Tibial nerve (tissue), 4 donors: ENCODE measurements around the gene ZNF512. TPM values are rescaled to one million over a fixed set of nuclear protein-coding genes. Genes with fewer than 3 reads are reported as not detected.

Experiments used
- DNase-seq, 2 donors: peaks; one replicate each; pipeline ENCODE4 v3.0.0-alpha.2; 2019; ENCODE audit warnings: low spot score in 2 of 2
- H3K27ac ChIP-seq, 4 donors: fragments of 200-600 bp; sonication (generic) in 3 of 4; one replicate each; pipeline ENCODE4 v1.5.1; 2017 to 2019; ENCODE audit warnings: mild to moderate bottlenecking in 1 of 4
- H3K27me3 ChIP-seq, 2 donors: fragments of 200-600 bp; sonication (generic) in 1 of 2; one replicate each; pipeline versions ENCODE4 v1.5.1 to v1.6.0; 2017 to 2019
- H3K36me3 ChIP-seq, 3 donors: fragments of 200-600 bp; sonication (generic); one replicate each; pipeline ENCODE4 v1.5.1; 2018 to 2019
- H3K4me1 ChIP-seq, 4 donors: fragments of 200-600 bp; sonication (generic) in 3 of 4; one replicate each; pipeline ENCODE4 v1.5.1; 2017 to 2019
- H3K4me3 ChIP-seq, 4 donors: fragments of 200-600 bp; sonication (generic) in 3 of 4; one replicate each; pipeline ENCODE4 v1.5.1; 2017 to 2019; ENCODE audit warnings: mild to moderate bottlenecking in 1 of 4, moderate library complexity in 1 of 4
- H3K9me3 ChIP-seq, 4 donors: fragments of 200-600 bp; sonication (generic) in 3 of 4; one replicate each; pipeline ENCODE4 v1.5.1; 2017 to 2019
- EP300 ChIP-seq, 2 donors: sonication (generic); formaldehyde crosslinking; IDR thresholded peaks; one replicate each; pipeline ENCODE4 v1.6.1; 2017; ENCODE audit warnings: antibody characterized with exemption in 2 of 2, mild to moderate bottlenecking in 1 of 2
- POLR2A ChIP-seq, 2 donors: fragments of 450-650 bp; IDR thresholded peaks; one replicate each; pipeline ENCODE4 v1.6.1; 2017; ENCODE audit warnings: antibody characterized with exemption in 2 of 2, mild to moderate bottlenecking in 2 of 2, moderate library complexity in 2 of 2
- WGBS, 2 donors: methylation state at CpG; one replicate each; pipeline ENCODE4 v1.1.5; 2018; 5-methylcytosine and 5-hydroxymethylcytosine counted together
- total RNA-seq, 4 donors: library from RNA; depleted of rRNA; stranded (reverse); fragments of >200 nt; gene quantifications; one replicate each; pipeline ENCODE4 v1.1.0, GENCODE V29; 2016
- TF ChIP-seq, protein P1 (sequence below), 5 experiments: fragments of 200-600 bp in 3 of 5; fragments of 450-650 bp in 2 of 5; sonication (generic) in 3 of 5; IDR thresholded peaks; one replicate each; pipeline ENCODE4 v1.5.1; 2016 to 2019; ENCODE audit warnings: antibody characterized with exemption in 5 of 5, mild to moderate bottlenecking in 3 of 5, moderate library complexity in 2 of 5

The ZNF512 gene
- total RNA-seq, 4 donors from 2014 or later = 29.9 to 52.0 (median 42.4) TPM

DNA sequence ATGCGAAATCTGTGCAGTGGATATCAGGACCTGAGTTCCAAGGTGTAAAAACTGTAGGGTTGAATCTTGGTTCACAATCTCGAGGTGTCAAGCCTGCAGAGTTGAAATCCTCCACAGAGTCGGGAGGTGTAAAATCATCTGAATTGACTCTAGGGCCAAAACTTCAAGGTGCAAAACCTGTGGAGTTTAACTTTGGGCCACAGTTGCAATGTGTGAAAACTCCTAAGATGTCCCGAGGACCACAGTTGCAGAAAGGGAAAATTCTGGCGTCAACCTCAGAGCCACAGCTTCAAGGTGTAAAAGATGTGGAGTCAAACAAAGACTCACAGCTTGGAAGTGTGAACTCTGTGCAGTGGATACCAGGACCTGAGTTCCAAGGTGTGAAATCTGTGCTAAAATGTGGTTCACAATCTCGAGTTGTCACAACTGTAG, 9.8 kb upstream of the ZNF512 start:
- no peaks in the 10 kb centered on the region for H3K4me1 ChIP-seq
- DNase-seq = no peak
- no peaks in the 10 kb centered on the region for H3K27me3 ChIP-seq
- WGBS, 2 donors = 67 to 73% methylated on average over 6 of the region's 6 CpGs
- H3K27ac ChIP-seq = no peak overlapping the region
- TF ChIP-seq, protein P1, sequence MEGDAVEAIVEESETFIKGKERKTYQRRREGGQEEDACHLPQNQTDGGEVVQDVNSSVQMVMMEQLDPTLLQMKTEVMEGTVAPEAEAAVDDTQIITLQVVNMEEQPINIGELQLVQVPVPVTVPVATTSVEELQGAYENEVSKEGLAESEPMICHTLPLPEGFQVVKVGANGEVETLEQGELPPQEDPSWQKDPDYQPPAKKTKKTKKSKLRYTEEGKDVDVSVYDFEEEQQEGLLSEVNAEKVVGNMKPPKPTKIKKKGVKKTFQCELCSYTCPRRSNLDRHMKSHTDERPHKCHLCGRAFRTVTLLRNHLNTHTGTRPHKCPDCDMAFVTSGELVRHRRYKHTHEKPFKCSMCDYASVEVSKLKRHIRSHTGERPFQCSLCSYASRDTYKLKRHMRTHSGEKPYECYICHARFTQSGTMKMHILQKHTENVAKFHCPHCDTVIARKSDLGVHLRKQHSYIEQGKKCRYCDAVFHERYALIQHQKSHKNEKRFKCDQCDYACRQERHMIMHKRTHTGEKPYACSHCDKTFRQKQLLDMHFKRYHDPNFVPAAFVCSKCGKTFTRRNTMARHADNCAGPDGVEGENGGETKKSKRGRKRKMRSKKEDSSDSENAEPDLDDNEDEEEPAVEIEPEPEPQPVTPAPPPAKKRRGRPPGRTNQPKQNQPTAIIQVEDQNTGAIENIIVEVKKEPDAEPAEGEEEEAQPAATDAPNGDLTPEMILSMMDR (IDR thresholded peaks at IDR 0.05) = no peak
- TF ChIP-seq EP300 (IDR thresholded peaks at IDR 0.05) (no peak), POLR2A (IDR thresholded peaks at IDR 0.05) (no peak)
- H3K36me3 ChIP-seq = peaks cover 0 to 3% (median 0%) of the 10 kb centered on the region in 3 donors
- peaks cover 0 to 68% (median 5%) of the 10 kb centered on the region in 4 donors for H3K9me3 ChIP-seq
- H3K4me3 ChIP-seq = no peak overlapping the region

DNA sequence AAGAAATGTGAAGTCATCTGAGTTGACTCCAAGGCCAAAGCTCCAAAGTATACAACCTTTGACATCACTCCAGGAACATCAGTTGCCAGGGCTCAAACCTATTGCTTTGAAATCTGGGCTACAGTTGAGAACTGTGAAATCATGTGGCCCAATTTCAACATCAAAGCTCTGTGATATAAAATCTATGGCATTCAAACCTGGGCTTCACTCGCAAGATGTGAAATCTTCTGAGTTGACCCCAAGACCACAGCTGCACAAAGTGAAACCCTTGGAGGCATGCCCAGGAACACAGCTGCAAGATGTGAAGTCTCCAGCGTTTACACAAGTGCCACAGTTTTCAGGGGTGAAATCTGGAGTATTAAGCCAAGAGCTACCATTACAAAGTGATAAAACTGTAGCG, 9.4 kb upstream of the ZNF512 start:
- no peak for DNase-seq
- H3K9me3 ChIP-seq = peaks cover 0 to 72% (median 7%) of the 10 kb centered on the region in 4 donors
- no peaks in the 10 kb centered on the region for H3K4me1 ChIP-seq
- 80 to 81% methylated on average over 3 of the region's 3 CpGs for WGBS, 2 donors
- TF ChIP-seq POLR2A (IDR thresholded peaks at IDR 0.05) (no peak), EP300 (IDR thresholded peaks at IDR 0.05) (no peak)
- TF ChIP-seq, protein P1 (IDR thresholded peaks at IDR 0.05) = no peak
- H3K36me3 ChIP-seq = peaks cover 0 to 6% (median 0%) of the 10 kb centered on the region in 3 donors
- H3K4me3 ChIP-seq = no peak overlapping the region
- H3K27ac ChIP-seq = no peak overlapping the region
- H3K27me3 ChIP-seq = no peaks in the 10 kb centered on the region

DNA sequence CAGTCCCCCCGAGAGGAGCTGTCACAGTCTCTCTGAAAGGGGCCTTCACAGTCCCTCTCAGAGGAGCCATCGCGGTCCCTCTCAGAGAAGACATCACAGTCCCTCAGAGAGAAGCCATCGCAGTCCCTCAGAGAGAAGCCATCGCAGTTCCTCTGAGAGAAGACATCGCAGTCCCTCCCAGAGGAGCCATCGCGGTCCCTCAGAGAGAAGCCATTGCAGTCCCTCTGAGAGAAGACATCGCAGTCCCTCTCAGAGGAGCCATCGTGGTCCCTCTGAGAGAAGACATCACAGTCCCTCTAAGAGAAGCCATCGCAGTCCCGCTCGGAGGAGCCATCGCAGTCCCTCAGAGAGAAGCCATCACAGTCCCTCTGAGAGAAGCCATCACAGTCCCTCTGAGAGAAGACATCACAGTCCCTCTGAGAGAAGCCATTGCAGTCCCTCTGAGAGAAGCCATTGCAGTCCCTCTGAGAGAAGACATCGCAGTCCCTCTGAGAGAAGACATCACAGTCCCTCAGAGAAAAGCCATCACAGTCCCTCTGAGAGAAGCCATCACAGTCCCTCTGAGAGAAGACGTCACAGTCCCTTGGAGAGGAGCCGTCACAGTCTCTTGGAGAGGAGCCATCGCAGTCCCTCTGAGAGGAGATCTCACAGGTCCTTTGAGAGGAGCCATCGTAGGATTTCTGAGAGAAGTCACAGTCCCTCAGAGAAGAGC, 1.3 kb upstream of the ZNF512 start:
- no peak overlapping the region for H3K27ac ChIP-seq
- H3K9me3 ChIP-seq = peaks cover 0 to 47% (median 13%) of the 10 kb centered on the region in 4 donors

DNA sequence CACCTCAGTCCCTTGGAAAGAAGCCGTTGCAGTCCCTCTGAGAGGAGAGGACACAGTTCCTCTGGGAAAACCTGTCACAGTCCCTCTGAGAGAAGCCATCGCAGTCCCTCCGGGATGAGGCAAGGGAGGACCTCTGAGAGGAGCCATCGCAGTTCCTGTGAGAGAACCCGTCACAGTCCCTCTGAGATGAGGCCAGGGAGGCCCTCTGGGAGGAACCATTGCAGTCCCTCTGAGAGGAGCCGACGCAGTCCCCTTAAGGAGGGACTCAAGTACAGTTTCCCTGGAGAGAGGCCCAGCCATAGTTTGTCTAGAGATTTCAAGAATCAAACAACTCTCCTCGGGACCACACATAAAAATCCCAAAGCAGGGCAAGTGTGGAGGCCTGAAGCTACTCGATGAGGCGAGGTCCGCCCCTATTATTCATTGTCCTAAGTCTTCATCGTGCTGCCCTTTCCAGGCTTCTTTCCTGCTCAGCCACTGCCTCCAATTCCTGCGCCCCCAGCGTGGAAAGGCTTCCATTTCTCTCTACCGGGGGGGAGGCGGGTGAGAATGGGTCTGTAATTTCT, 630 bp upstream of the ZNF512 start:
- Histone ChIP-seq H3K4me1 (peaks cover 0 to 34% (median 19%) of the 10 kb centered on the region in 4 donors), H3K4me3 (peak overlapping the region; percentile 48 to 83 (median 65)), H3K9me3 (peaks cover 0 to 40% (median 13%) of the 10 kb centered on the region in 4 donors), H3K36me3 (peaks cover 0 to 6% (median 0%) of the 10 kb centered on the region in 3 donors), H3K27ac (peak overlapping the region in 3 of 4 donors; percentile 70 to 82 (median 77)), H3K27me3 (no peaks in the 10 kb centered on the region)
- TF ChIP-seq EP300 (IDR thresholded peaks at IDR 0.05) = no peak
- TF ChIP-seq POLR2A (IDR thresholded peaks at IDR 0.05) = no peak
- TF ChIP-seq, protein P1 (IDR thresholded peaks at IDR 0.05) = no peak
- WGBS, 2 donors = 79 to 84% methylated on average over 14 to 16 of the region's 16 CpGs
- DNase-seq = no peak

More for the DNA sequence above, 1.3 kb upstream of the ZNF512 start:
- Histone ChIP-seq H3K36me3 (peaks cover 0 to 6% (median 0%) of the 10 kb centered on the region in 3 donors), H3K4me1 (peaks cover 0 to 29% (median 19%) of the 10 kb centered on the region in 4 donors), H3K27me3 (no peaks in the 10 kb centered on the region), H3K4me3 (no peak overlapping the region)
- no peak for DNase-seq
- TF ChIP-seq, protein P1 (IDR thresholded peaks at IDR 0.05) = no peak
- no peak for TF ChIP-seq EP300 (IDR thresholded peaks at IDR 0.05)
- no peak for TF ChIP-seq POLR2A (IDR thresholded peaks at IDR 0.05)
- 92 to 95% methylated on average over 15 to 19 of the region's 19 CpGs for WGBS, 2 donors

- H3K4me3 ChIP-seq = peak overlapping the region; percentile 48 to 83 (median 65)
- peak overlapping the region; percentile 39 to 82 (median 74) for H3K27ac ChIP-seq
- H3K4me1 ChIP-seq = peaks cover 0 to 34% (median 19%) of the 10 kb centered on the region in 4 donors
- 5% methylated on average over 12 of the region's 12 CpGs for WGBS, 2 donors
- no peaks in the 10 kb centered on the region for H3K27me3 ChIP-seq
- no peak for DNase-seq
- no peak for TF ChIP-seq EP300 (IDR thresholded peaks at IDR 0.05)
- TF ChIP-seq, protein P1 (IDR thresholded peaks at IDR 0.05) = no peak
- TF ChIP-seq POLR2A (IDR thresholded peaks at IDR 0.05) = no peak
- peaks cover 0 to 30% (median 7%) of the 10 kb centered on the region in 4 donors for H3K9me3 ChIP-seq
- no peaks in the 10 kb centered on the region for H3K36me3 ChIP-seq
These were observed 611 bp downstream of the ZNF512 start for GRCh38 chr2:27583390-27583915.
